ENCODE measurements around the gene MSMO1.
A peak's percentile ranks its signal among the peaks of the same experiment; 100 is the strongest.

MSMO1 gene

DNA sequence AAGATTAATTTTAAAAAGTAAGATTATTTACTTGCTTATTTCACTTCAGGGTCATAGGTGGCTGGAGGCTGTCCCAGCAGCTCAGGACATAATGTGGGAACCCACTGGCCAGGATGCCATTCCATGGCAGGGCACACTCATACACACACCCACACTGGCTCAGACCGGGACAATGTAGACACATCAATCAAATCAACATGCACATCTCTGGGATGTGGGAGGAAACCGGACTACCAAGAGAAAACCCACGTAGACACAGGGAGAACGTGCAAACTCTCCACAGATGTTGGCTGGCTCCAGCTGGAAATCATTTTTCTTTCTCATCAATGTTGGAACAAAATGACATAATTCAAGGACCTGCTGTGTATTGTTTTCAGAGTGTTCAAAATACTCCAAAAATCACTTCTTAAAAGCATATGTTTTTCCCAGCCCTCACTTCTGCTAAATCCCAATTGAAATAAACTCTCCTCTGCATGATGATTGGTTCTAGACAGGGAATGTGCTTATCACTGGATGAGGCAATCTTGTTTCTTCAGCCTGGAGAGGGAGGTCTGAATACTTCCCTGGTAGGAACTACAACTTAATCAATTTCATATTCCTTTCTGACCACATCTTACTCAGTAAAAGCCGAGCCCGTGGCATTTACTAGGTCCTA lies 32.7 kb downstream of the MSMO1 start:
- DNase-seq (ENCODE audit: low read depth in 2 of 2): no peak

DNA sequence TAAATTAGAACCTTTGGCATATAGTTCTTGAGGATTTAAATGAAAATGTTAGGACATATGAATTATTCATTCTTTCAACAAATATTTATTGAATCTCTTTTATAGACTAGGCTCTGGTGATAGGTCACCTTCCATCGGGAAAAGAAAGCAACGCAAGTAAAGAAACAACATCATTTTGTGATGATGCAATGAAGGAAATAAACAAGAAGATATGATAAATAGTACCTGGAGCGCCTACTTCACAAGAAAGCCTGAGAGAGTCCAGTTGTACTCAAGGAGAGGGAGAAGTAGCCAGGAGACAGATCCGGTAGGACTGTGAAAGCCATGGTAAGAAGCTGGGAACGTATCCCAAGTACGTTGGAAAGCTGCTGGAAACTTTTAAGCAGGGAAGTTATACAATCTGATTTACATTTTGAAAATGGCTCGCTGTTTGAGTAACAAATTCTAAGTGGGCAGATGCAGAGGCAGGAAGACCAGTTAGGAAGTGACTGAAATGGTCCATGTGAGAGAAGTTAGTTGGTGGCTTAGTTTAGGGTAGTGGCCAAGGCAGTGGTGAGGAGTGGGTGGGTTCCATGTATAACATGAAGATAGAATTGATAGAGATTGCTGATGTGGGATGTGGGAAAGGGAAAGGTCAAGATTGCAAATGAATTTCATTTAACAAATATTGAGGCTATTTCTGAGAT lies 33.7 kb downstream of the MSMO1 start:
- DNase-seq (ENCODE audit: low read depth in 2 of 2): no peak

DNA sequence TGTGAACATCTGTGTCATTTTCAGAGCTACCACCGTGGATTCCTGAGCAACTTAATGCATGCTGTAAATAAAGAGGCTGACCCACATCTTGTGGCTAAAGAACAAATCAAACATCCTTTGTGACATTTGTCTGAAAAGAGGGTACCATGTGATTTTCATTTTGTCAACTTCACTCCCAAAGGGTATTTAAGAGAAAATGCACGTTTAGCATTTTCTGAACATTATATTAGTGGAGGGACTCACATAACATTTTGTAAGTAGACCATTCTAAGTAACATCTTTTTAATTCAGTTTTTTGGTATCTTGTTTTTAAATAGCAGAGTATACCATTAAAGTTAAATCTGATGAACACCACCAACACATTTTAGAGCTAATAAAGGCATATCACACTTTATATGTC lies 34.3 kb downstream of the MSMO1 start:
- DNase-seq (ENCODE audit: low read depth in 2 of 2): no peak

DNA sequence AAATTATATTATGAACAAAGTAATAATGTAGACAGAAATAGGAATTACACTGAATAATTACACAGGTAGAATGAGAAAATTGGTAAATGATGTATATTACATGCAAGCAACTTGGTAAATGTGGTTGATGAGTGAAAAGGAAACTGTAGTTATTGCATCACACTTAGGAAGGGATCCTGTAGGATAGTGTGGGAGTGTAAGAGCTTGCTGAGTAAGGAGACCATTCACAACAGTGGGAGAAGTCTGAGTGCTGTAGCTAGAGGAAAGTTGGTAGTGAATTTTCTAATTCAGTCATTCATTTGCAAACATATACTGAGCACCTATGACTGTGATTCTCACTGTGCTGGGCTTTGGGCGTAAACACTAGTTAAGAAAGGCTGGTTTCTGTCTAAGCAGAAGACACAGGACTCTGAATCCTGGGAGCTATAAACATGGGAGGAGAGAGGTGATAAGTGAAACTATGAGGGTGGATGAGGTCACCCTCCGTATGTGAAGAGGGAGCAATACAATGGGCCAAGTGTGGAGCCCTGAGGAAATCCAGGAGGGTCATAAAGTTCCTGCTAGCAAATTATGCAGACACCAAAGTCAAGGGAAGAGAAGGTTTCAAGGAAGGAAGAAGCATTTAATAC lies 37.1 kb downstream of the MSMO1 start:
- DNase-seq (ENCODE audit: low read depth in 2 of 2): no peak

DNA sequence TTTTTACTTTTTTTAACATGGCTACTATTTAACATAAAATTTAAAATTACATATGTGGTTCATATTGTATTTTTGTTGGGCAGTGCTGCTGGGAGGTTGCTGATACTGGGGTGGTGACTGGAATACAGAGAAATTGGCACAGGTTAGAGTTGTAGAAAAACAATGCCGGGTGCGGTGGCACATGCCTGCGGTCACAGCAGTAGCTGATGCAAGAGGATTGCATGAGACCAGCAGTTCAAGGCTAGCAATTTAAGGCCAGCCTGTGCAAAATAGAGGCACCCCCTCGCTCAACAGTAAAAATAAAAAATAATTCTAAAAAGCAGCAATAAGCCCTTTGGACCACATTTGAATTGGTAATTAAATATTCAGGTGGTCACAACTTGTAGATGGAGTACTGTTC lies 39.6 kb downstream of the MSMO1 start:
- no peak for DNase-seq (ENCODE audit: low read depth in 2 of 2)

DNA sequence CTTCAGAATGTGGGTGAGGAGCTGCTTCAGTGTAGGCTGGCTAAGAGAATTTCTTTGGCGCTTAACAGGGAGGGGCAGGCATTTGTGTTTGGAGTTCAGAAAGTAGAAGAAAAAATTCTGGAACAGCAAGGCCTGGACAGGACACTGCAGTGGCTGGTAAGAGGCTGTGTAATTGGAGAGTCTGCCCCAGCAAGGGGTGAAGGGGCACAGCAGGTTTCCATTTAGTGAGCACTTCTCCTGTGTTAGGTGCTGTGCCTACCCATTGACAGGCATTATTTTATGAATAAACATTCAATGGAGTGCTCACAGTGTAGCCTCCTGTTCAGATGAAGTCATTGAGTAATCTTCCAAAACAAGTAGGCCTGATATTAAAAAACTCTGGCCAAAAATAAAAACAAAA lies 40.6 kb downstream of the MSMO1 start:
- no peak for DNase-seq (ENCODE audit: low read depth in 2 of 2)

DNA sequence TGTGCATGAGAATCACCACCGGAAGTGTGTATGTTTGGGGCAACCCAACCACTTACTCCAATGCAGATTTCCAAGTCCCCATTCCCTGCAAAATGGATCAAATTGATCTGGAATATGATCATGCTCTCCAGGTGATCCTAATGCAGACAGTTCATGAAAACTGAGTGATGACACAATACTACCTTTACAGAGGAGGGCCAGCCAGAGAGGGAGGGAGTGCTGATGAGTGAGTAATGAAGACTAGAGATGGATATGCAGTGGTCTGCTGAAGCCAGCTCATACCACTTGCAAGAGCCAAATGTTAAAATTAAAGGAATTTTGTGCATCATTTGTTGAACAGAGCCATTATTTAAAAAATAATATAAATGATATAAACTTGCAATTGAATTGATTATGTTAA lies 41.1 kb downstream of the MSMO1 start:
- no peak for DNase-seq (ENCODE audit: low read depth in 2 of 2)

DNA sequence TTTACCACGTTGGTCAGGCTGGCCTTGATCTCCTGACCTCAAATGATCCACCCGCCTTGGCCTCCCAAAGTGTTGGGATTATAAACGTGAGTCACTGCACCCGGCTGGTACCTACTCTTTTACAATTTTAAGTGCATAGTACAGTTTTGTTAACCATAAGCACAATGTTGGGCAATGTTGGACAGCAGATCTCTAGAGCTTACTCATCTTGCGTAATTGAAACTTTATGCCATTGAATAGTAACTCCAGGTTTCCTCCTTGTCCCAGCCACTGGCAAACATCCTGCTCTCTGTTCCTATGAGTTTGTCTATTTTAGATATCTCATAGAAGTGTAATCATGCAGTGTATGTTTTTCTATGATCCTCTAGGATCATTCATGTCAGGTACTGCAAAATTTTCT lies 42.1 kb downstream of the MSMO1 start:
- DNase-seq (ENCODE audit: low read depth in 2 of 2): no peak

DNA sequence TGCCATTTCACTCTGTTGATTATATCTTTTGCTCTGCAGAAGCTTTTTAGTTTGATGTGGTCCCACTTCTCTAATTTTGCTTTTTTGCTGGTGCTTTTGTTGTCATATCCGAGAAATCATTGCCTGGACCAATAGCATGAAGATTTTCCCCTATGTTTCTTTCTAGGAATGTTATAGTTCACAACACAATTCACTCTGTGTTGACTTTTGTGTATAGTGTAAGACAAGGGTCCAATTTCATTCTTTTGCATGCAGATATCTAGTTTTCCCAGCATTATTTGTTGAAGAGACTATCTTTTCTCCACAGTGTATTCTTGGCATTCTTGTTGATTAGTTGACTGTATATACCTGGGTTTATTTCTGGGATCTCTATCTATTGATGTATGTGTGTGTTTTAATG lies 43.1 kb downstream of the MSMO1 start:
- no peak for DNase-seq (ENCODE audit: low read depth in 2 of 2)

DNA sequence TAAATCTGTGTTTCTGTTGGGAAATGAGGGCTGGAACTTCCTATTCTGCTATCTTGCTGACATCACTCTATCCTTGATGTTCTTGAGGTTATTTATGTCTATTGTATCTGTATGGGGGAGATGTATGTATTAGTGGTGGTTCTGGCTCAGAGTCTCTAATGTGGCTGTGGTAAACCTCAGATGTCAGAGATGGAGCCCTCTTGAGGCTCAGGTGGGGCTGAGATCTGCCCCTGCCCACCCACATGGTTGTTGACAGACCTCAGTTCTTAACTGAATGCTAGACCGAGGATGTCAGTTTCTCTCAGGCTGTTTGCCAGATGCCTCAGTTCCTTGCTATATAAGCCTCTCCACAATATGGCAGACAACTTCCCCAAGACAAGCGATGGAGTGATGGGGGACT lies 48.0 kb downstream of the MSMO1 start:
- DNase-seq (ENCODE audit: low read depth in 2 of 2): no peak

DNA sequence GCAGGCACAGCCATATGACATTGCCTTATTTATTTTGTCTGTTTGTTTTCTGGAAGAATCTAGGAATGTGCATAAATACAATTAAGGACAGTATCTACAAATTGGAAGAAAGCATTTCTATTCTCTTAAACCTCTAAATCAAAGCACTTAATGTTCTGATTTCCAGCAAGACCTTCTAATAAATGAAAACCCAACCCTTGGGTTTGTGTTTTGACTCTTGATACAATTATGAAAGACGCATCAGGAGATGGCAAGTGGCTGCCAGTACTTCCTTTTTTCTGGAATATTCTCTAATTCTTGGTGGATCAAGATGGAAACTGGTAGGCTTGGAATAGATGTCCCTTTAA lies 50.9 kb downstream of the MSMO1 start:
- no peak for DNase-seq (ENCODE audit: low read depth in 2 of 2)

DNA sequence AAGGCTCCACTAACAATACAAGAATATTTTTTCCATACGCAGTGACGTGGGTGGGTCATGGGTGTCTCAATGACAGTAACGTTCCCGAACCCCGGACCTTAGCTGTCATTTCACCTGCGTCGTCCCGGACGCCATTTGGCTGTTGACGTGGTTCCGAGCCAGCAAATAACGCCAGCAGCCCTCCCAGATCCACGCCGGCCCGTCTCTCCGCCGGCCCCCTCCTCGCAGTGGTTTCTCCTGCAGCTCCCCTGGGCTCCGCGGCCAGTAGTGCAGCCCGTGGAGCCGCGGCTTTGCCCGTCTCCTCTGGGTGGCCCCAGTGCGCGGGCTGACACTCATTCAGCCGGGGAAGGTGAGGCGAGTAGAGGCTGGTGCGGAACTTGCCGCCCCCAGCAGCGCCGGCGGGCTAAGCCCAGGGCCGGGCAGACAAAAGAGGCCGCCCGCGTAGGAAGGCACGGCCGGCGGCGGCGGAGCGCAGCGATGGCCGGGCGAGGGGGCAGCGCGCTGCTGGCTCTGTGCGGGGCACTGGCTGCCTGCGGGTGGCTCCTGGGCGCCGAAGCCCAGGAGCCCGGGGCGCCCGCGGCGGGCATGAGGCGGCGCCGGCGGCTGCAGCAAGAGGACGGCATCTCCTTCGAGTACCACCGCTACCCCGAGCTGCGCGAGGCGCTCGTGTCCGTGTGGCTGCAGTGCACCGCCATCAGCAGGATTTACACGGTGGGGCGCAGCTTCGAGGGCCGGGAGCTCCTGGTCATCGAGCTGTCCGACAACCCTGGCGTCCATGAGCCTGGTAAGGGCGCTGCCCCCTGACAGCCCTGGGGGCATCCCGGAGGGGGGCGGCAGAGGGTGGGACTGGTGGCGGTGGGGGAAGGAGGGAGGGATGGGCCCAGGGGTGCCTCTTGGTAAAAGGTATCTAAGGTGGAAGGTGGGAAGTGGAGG lies 51.5 kb downstream of the MSMO1 start, which contains the start of gene CPE:
Gene CPE, plus strand, starts transcription at position 264 of the 933 bp plus-strand sequence. Its CDS starts 214 bp downstream, at position 478.
- DNase-seq (ENCODE audit: low read depth in 2 of 2): peak; percentile 11 to 39

DNA sequence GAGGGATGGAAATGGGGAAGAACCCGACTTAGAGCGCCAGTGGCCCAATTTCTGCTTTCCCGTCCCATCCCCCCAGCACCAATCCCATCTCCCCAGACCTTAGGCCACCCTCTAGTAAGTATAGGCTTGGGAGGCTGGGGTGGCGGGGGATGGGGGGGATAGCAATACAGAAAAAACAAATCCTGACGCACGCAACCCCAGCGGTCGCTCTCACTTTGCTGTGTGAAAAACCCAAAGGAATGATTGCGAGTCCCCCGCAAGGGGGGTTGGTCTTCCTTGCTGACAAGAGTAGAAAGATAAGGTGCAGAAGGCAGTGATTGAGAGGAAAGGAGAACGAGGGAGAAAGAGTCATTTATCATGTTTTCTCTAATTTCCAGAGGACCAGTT lies 52.2 kb downstream of the MSMO1 start:
- DNase-seq (ENCODE audit: low read depth in 2 of 2): no peak

DNA sequence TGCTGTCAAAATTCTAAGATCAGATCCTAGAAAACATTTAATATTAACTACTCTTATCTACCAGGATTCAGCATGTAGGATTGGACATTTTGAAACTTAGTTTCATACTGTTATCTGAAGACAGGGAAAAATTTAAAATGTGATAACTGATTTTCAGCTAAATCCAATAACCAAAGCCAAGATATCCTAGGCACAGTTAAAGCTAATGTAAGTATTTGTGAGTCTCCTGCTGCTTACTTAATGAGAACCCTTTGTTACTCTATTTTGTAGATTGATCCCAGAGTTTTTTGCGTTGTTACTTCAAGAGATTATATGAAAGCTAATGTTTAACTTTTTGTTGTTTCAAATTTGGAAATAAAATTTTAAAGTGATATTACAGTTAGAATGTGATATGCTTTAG lies 53.3 kb downstream of the MSMO1 start:
- DNase-seq (ENCODE audit: low read depth in 2 of 2): no peak

DNA sequence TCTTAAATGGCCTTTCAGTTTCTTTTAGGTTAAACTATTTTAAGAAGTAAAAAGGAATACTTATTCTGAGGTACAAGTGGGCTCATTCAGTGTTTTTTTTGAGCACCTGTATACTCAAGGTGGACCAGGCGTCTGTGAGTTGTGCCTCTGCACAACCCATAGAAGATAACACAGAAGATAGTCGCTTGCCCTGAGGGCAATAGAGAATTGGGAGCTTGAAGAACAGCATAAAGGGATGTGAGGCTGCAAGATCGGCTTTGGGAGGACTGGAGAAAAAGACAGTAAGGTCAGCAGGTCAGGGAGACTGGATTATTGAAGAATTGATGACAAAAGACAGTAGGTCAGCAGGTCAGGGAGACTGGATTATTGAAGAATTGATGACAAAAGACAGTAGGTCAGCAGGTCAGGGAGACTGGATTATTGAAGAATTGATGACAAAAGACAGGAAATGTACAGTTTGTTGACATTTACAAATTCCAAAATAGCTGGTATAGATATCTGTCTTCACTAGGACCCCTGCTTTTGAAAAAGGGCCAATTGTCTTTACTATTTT lies 54.4 kb downstream of the MSMO1 start:
- no peak for DNase-seq (ENCODE audit: low read depth in 2 of 2)

DNA sequence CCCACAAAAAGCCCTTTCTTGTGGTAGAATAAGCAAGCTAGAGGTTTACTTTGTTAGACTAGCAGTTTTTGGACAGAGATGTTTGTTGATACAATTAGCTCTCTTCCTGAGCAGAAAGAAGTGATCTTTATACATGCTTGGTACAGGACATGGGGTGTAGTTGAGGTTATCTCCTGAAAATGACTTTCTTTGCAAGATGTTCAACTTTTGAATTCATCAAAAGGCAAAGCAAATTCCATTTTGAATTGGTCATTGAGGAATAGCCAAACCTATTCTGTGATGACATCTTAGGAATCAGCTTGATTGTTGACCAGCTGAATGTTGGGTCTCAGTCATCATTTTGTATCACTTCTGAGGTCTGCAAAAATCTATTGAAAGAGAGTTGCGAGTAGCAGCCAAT lies 55.2 kb downstream of the MSMO1 start:
- no peak for DNase-seq (ENCODE audit: low read depth in 2 of 2)

DNA sequence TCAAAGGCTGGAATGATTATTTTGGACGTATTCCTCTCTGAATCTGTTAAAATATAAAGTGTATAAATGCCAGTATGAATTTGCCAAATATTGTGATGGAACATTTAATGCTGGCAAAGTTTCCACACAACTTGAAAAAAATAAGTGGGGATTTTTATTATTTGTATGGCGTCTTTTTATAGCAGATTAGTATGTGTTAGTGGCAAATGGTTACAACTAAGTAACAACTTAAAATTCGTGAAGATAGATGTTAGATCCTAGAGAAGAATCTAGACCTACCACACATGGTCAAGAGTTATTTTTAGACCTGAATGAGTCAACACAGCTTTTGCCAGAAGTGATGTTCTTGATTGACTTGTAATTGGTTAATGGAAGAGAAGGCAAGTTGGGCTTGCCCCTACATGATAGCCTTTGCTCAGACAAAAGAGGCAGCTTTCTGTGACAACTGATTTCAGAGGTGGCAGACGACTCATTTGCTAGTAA lies 56.2 kb downstream of the MSMO1 start:
- no peak for DNase-seq (ENCODE audit: low read depth in 2 of 2)

DNA sequence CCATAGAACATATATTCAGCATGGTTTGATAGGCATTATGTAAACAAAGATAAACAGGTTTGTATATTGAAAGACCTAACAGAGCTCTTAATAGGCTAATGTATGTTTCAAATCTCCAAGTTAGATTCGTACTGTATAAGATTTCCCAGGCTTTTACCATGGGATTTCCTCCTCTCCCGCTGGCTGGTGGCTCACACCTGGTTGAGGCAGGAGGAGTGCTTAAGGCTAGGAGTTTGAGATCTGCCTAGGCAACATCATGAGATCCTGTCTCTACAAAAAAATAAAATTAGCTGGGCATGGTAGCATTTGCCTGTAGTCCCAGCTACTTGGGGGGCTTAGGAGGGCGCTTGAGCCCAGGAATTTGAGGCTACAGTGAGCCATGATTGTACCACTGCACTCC lies 56.7 kb downstream of the MSMO1 start:
- no peak for DNase-seq (ENCODE audit: low read depth in 2 of 2)

DNA sequence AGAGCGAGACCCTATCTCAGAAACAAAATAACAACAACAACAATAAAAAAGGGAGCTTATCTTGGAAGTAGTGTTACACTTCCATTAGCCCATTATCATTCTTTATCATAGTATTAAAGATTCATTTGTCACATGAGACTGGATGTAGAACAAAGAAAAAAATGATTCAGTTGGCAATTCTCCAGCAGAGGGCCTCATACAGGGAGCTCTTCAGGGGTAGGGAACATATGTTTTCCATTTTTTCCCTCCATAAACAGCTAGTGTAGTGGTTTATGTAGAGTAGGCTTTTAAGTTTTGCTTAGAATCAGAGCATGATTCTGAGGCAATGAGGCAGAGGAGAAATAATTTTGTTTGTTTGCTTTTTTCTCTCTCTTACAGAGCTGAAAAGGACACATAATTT lies 57.1 kb downstream of the MSMO1 start:
- DNase-seq (ENCODE audit: low read depth in 2 of 2): no peak

DNA sequence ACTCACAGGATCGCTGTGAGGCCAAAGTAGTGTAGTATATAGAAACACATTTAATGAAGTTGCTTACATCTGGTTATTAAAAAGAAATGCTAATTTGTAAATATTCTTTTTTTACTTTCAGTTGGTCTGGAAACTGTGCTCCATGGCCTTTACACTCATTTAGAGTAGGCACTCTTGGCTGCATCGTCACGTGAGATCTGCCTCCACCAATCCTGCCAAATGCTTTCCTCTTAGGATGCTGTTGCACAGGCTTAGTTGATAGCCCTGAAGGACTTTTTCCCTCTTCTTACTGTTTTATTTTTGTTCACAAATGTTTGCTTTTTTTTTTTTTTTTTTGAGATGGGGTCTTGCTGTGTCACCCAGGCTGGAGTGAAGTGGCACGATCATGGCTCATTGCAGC lies 57.7 kb downstream of the MSMO1 start:
- DNase-seq (ENCODE audit: low read depth in 2 of 2): no peak

DNA sequence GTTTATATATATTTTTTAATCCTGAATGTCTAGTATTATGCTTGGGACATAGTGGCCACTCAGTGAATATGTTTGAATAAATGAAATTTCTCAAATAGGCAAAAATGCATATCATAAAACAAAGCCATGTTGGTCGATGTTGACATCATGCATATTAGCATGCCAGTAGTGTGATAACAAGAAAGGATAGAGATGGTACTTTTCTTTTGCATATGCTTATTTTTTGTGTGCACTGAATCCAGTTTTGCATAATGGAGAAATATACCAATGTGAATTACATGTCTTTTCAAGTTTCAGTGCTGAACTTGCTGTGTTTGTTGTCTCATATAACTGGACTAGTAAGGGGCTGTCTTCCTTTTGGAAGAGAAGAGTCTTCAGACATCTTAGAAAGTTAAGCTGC lies 58.9 kb downstream of the MSMO1 start:
- no peak for DNase-seq (ENCODE audit: low read depth in 2 of 2)

DNA sequence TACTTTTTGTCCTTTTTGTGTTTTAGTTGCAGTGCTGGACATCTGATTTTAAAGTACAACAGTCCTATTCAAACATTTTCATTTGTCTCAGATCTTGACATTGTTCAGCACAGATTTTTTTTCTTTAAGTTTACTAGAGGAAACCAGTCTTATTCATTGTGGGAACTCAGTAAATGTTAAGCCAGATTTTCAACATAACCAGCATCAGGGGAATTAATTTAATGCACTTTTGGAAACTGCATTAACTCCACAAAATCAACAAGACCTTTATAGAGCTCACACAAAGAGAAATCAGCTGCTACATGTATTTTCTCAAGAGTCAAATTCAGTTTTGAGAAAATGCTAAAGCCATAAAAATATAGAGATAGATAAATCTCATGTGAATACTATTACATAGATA lies 61.3 kb downstream of the MSMO1 start:
- no peak for DNase-seq (ENCODE audit: low read depth in 2 of 2)

All from stimulated activated CD4-positive, alpha-beta T cell treated with anti-CD3 and anti-CD28 coated beads, Interleukin-12 subunit alpha, Interleukin-12 subunit beta, amount 100 ng/mL, for 24 hours (primary cell).